AG04450 (cell line): ENCODE measurements around the gene DNAJC5G. TPM values are rescaled to one million over a fixed set of nuclear protein-coding genes. Genes with fewer than 3 reads are reported as not detected.

Source experiments
- CTCF ChIA-PET: fragments of 300-600, 350-600 bp; formaldehyde crosslinking; extraction: SDS; loops from one replicate; lab custom pipeline; 2022; ENCODE audit warnings: antibody characterized with exemption, inconsistent platforms; lab: Charles Lee
- POLR2A ChIA-PET: fragments of 350-600 bp; formaldehyde crosslinking; extraction: SDS; loops from one replicate; lab custom pipeline; 2021; ENCODE audit warnings: antibody characterized with exemption, inconsistent platforms; lab: Yijun Ruan, JAX
- DNase-seq: peaks from one replicate; pipeline ENCODE4 v3.0.0-alpha.2; 2011; ENCODE audit warnings: low read depth, low spot score
- H3K27ac ChIP-seq: one replicate; pipeline ENCODE4 v1.5.1; 2012; ENCODE audit warnings: low read depth, low read length, control low read depth
- H3K27me3 ChIP-seq: one replicate; pipeline ENCODE4 v1.6.0; 2012; ENCODE audit warnings: low read length; ENCODE audit not compliant: control insufficient read depth, insufficient read depth
- H3K4me3 ChIP-seq: 2 replicates; pipeline ENCODE4 v1.5.1; 2011; ENCODE audit warnings: mild to moderate bottlenecking, low read depth, low read length, control low read depth
- H3K9me3 ChIP-seq: 2 replicates; pipeline ENCODE4 v1.5.1; 2012; ENCODE audit warnings: low read length; ENCODE audit not compliant: control insufficient read depth, insufficient read depth
- CTCF ChIP-seq: IDR thresholded peaks from 2 replicates; pipeline ENCODE4 v1.5.1; 2011; ENCODE audit warnings: low read depth, low read length, control low read depth, inconsistent platforms
- polyA plus RNA-seq: library from polyadenylated mRNA; depleted of rRNA; stranded (reverse); fragments of >200 nt; gene quantifications from 2 replicates; pipeline ENCODE4 v1.2.3, GENCODE V29; 2011

Gene DNAJC5G
- polyA plus RNA-seq, 1 experiment: not detected

GRCh38 chr2:27262379-27263286 lies 12.6 kb upstream of the DNAJC5G start, which contains the start of gene SLC30A3:
TSS of gene SLC30A3 (minus strand) at chr2:27263047. CDS start at chr2:27262906, 141 bp downstream.
- Histone ChIP-seq H3K4me3 (peak within 1 kb of the TSS; percentile 38), H3K27ac (no peak within 1 kb of the TSS), H3K27me3 (peaks cover 75% of the 10 kb centered on the region), H3K9me3 (no peaks in the 10 kb centered on the region)
- DNase-seq: no peak
- ChIA-PET POLR2A (interaction anchor here (0.6 kb wide), 1 partner anchor 9 kb away, joined by 3 read pairs; no protein-coding TSS in a partner anchor), CTCF (interaction anchor here (1.0 kb wide), 1 partner anchor 16 kb away, joined by 3 read pairs; no protein-coding TSS in a partner anchor)
- TF ChIP-seq CTCF: no peak

- Histone ChIP-seq H3K27ac (no peak overlapping the region), H3K4me3 (peak overlapping the region; percentile 38), H3K27me3 (peaks cover 75% of the 10 kb centered on the region), H3K9me3 (no peaks in the 10 kb centered on the region)
- DNase-seq: no peak
- ChIA-PET POLR2A (interaction anchor here (0.6 kb wide), 1 partner anchor 10 kb away, joined by 3 read pairs; no protein-coding TSS in a partner anchor), CTCF (interaction anchor here (1.0 kb wide), 1 partner anchor 15 kb away, joined by 3 read pairs; no protein-coding TSS in a partner anchor)
- TF ChIP-seq CTCF: no peak
These were observed 11.7 kb upstream of the DNAJC5G start for GRCh38 chr2:27263287-27264252.

- Histone ChIP-seq H3K4me3 (no peak overlapping the region), H3K9me3 (no peaks in the 10 kb centered on the region), H3K27me3 (peaks cover 76% of the 10 kb centered on the region), H3K27ac (no peak overlapping the region)
- POLR2A ChIA-PET: no interaction called here
- CTCF ChIA-PET: interaction anchor here (1.5 to 3.3 kb wide), 3 partner anchors 10 to 40 kb away, joined by 5 to 64 read pairs (median 24); partner anchors contain the start of gene TRIM54
- no peak for TF ChIP-seq CTCF
- no peak for DNase-seq
These were observed 10.9 kb upstream of the DNAJC5G start for GRCh38 chr2:27264253-27264752.

GRCh38 chr2:27264753-27265535 lies 10.3 kb upstream of the DNAJC5G start:
- Histone ChIP-seq H3K9me3 (no peaks in the 10 kb centered on the region), H3K27me3 (peaks cover 69% of the 10 kb centered on the region), H3K4me3 (peak overlapping the region; percentile 45), H3K27ac (no peak overlapping the region)
- no peak for DNase-seq
- ChIA-PET POLR2A (no interaction called here), CTCF (interaction anchor here (0.7 to 3.3 kb wide), 10 partner anchors 9 to 54 kb away, joined by 3 to 64 read pairs (median 4); partner anchors contain the start of genes DNAJC5G and TRIM54)
- peak; percentile 60 for TF ChIP-seq CTCF
